ENCODE data around the gene BIRC6.

The BIRC6 gene

DNA sequence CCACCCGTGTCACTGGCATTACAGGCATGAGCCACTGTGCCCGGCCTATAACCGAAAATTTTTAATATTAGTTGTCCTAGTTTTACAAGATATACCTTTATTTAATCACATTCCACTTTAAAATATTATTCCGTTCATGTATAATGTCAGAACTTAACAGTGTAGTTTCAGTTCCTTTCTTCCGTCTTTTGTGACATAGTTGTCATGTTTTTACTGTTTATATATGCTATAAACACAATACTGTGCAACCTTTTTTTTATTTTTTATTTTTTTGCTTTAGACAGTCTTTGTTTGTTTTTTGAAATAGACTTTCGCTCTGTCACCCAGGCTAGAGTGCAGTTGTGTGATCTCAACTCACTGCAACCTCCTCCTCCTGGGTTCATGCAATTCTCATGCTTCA is 141.5 kb downstream of the BIRC6 start:
- WGBS (ENCODE audit: extremely low coverage, insufficient coverage, low lambda C conversion rate) = 100% methylated on average over 1 of the region's 6 CpGs
- Histone ChIP-seq H2AK5ac (ENCODE audit: low read length) (no peak overlapping the region), H3K18ac (ENCODE audit: low read length) (no peak overlapping the region)

DNA sequence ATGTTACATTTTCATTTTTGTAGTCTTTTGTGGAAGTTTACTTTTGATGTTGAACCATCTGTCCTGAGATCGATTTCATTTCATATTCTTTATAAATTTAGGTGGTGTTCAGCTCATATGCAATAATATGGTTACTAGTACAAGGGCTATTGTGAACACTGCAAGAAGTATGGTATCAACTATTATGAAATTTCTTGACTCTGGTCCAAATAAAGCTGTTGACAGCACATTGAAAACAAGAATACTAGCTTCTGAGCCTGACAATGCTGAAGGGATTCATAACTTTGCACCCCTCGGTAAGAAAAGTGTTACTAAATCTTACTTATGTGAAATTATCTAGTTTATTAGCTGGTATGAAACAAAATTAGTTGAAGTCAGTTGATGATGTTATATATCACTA is 146.1 kb downstream of the BIRC6 start:
- DNase-seq = no peak
- H4K8ac ChIP-seq (ENCODE audit: low read depth, low read length) = no peak overlapping the region
- H3K18ac ChIP-seq (ENCODE audit: low read length) = no peak overlapping the region
- H3K4me3 ChIP-seq (ENCODE audit: low read length) = no peak overlapping the region
- no peak overlapping the region for H2BK5ac ChIP-seq (ENCODE audit: low read length)
- no peak overlapping the region for H2BK15ac ChIP-seq (replicated peaks; ENCODE audit: low read depth)
- H3K56ac ChIP-seq (ENCODE audit: low read length) = no peak overlapping the region
- no peak overlapping the region for H3K9ac ChIP-seq (ENCODE audit: low read length)
- WGBS (ENCODE audit: extremely low coverage, insufficient coverage, low lambda C conversion rate) = no CpG with 5 or more reads among the region's 2 CpGs
- H3K4ac ChIP-seq (ENCODE audit: low read depth, low read length) = no peak overlapping the region
- H3K27ac ChIP-seq (ENCODE audit: low read depth, low read length) = no peak overlapping the region
- no peaks in the 10 kb centered on the region for H3K4me1 ChIP-seq (ENCODE audit: control insufficient read depth, low read depth, low read length)
- no peak overlapping the region for H3K4me2 ChIP-seq (ENCODE audit: low read length)
- H2BK120ac ChIP-seq (ENCODE audit: low read depth, low read length) = no peak overlapping the region
- H2AK5ac ChIP-seq (ENCODE audit: low read length) = no peak overlapping the region
- H3K36me3 ChIP-seq (ENCODE audit: control insufficient read depth, insufficient read depth, low read length) = peaks cover 1% of the 10 kb centered on the region
- no peaks in the 10 kb centered on the region for H3K79me1 ChIP-seq (ENCODE audit: low read length)
- H3K23ac ChIP-seq (ENCODE audit: low read length) = no peak overlapping the region
- H3K27me3 ChIP-seq (ENCODE audit: insufficient read depth, low read length, poor library complexity) = no peaks in the 10 kb centered on the region
- no peaks in the 10 kb centered on the region for H3K79me2 ChIP-seq (ENCODE audit: control insufficient read depth, insufficient read depth, low read length)
- H4K5ac ChIP-seq (ENCODE audit: low read length) = no peak overlapping the region

More for the DNA sequence above, 141.5 kb downstream of the BIRC6 start:
- Histone ChIP-seq H3K56ac (ENCODE audit: low read length) (no peak overlapping the region), H3K23ac (ENCODE audit: low read length) (no peak overlapping the region), H3K4ac (ENCODE audit: low read depth, low read length) (no peak overlapping the region), H3K27ac (ENCODE audit: low read depth, low read length) (no peak overlapping the region), H3K4me3 (ENCODE audit: low read length) (no peak overlapping the region), H4K5ac (ENCODE audit: low read length) (no peak overlapping the region), H3K4me1 (ENCODE audit: control insufficient read depth, low read depth, low read length) (no peaks in the 10 kb centered on the region), H2BK120ac (ENCODE audit: low read depth, low read length) (no peak overlapping the region), H3K4me2 (ENCODE audit: low read length) (no peak overlapping the region), H3K79me2 (ENCODE audit: control insufficient read depth, insufficient read depth, low read length) (no peaks in the 10 kb centered on the region), H2BK15ac (replicated peaks; ENCODE audit: low read depth) (no peak overlapping the region), H3K9ac (ENCODE audit: low read length) (no peak overlapping the region), H3K79me1 (ENCODE audit: low read length) (no peaks in the 10 kb centered on the region), H4K8ac (ENCODE audit: low read depth, low read length) (no peak overlapping the region), H3K36me3 (ENCODE audit: control insufficient read depth, insufficient read depth, low read length) (peaks cover 1% of the 10 kb centered on the region), H2BK5ac (ENCODE audit: low read length) (no peak overlapping the region), H3K27me3 (ENCODE audit: insufficient read depth, low read length, poor library complexity) (no peaks in the 10 kb centered on the region)
- DNase-seq = no peak

GRCh38 chr2:32504877-32505478 is 148.2 kb downstream of the BIRC6 start:
- Histone ChIP-seq H4K8ac (ENCODE audit: low read depth, low read length) (no peak overlapping the region), H3K79me2 (ENCODE audit: control insufficient read depth, insufficient read depth, low read length) (no peaks in the 10 kb centered on the region), H2BK15ac (replicated peaks; ENCODE audit: low read depth) (no peak overlapping the region), H3K4me3 (ENCODE audit: low read length) (no peak overlapping the region), H3K27ac (ENCODE audit: low read depth, low read length) (no peak overlapping the region), H2BK120ac (ENCODE audit: low read depth, low read length) (no peak overlapping the region), H3K4me1 (ENCODE audit: control insufficient read depth, low read depth, low read length) (no peaks in the 10 kb centered on the region), H3K18ac (ENCODE audit: low read length) (no peak overlapping the region), H4K5ac (ENCODE audit: low read length) (no peak overlapping the region), H3K9ac (ENCODE audit: low read length) (no peak overlapping the region), H3K4me2 (ENCODE audit: low read length) (no peak overlapping the region), H2BK5ac (ENCODE audit: low read length) (no peak overlapping the region), H3K79me1 (ENCODE audit: low read length) (no peaks in the 10 kb centered on the region), H3K23ac (ENCODE audit: low read length) (no peak overlapping the region), H3K27me3 (ENCODE audit: insufficient read depth, low read length, poor library complexity) (no peaks in the 10 kb centered on the region), H3K56ac (ENCODE audit: low read length) (no peak overlapping the region), H3K36me3 (ENCODE audit: control insufficient read depth, insufficient read depth, low read length) (no peaks in the 10 kb centered on the region), H3K4ac (ENCODE audit: low read depth, low read length) (no peak overlapping the region), H2AK5ac (ENCODE audit: low read length) (no peak overlapping the region)
- peak; percentile 27 for DNase-seq
- 100% methylated on average over 1 of the region's 3 CpGs for WGBS (ENCODE audit: extremely low coverage, insufficient coverage, low lambda C conversion rate)

GRCh38 chr2:32506446-32506845 is 149.6 kb downstream of the BIRC6 start:
- no CpG with 5 or more reads among the region's 1 CpG for WGBS (ENCODE audit: extremely low coverage, insufficient coverage, low lambda C conversion rate)
- Histone ChIP-seq H3K79me2 (ENCODE audit: control insufficient read depth, insufficient read depth, low read length) (no peaks in the 10 kb centered on the region), H2BK5ac (ENCODE audit: low read length) (no peak overlapping the region), H2BK120ac (ENCODE audit: low read depth, low read length) (no peak overlapping the region), H3K4me2 (ENCODE audit: low read length) (no peak overlapping the region), H3K79me1 (ENCODE audit: low read length) (no peaks in the 10 kb centered on the region), H3K23ac (ENCODE audit: low read length) (no peak overlapping the region), H3K4me3 (ENCODE audit: low read length) (no peak overlapping the region), H4K8ac (ENCODE audit: low read depth, low read length) (no peak overlapping the region), H3K27ac (ENCODE audit: low read depth, low read length) (no peak overlapping the region), H3K9ac (ENCODE audit: low read length) (no peak overlapping the region), H3K56ac (ENCODE audit: low read length) (no peak overlapping the region), H3K4me1 (ENCODE audit: control insufficient read depth, low read depth, low read length) (no peaks in the 10 kb centered on the region), H4K5ac (ENCODE audit: low read length) (no peak overlapping the region), H3K18ac (ENCODE audit: low read length) (no peak overlapping the region), H3K4ac (ENCODE audit: low read depth, low read length) (no peak overlapping the region), H3K36me3 (ENCODE audit: control insufficient read depth, insufficient read depth, low read length) (no peaks in the 10 kb centered on the region), H2AK5ac (ENCODE audit: low read length) (no peak overlapping the region), H3K27me3 (ENCODE audit: insufficient read depth, low read length, poor library complexity) (no peaks in the 10 kb centered on the region), H2BK15ac (replicated peaks; ENCODE audit: low read depth) (no peak overlapping the region)
- no peak for DNase-seq

DNA sequence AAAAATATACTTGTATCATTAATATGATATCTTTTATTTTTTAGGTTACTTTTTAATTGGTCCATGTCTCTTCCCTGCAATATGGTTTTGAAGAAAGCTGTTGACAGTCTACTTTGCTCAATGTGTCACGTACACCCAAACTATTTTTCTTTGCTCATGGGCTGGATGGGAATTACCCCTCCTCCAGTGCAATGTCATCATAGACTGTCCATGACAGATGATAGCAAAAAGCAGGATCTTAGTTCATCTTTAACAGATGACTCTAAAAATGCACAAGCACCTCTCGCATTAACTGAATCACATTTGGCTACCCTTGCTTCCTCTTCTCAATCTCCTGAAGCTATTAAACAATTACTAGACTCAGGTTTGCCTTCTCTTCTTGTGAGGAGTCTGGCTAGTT is 158.1 kb downstream of the BIRC6 start:
- WGBS (ENCODE audit: extremely low coverage, insufficient coverage, low lambda C conversion rate) = no CpG with 5 or more reads among the region's 2 CpGs
- no peak overlapping the region for H3K4me3 ChIP-seq (ENCODE audit: low read length)
- no peaks in the 10 kb centered on the region for H3K27me3 ChIP-seq (ENCODE audit: insufficient read depth, low read length, poor library complexity)
- no peaks in the 10 kb centered on the region for H3K79me2 ChIP-seq (ENCODE audit: control insufficient read depth, insufficient read depth, low read length)
- H2BK15ac ChIP-seq (replicated peaks; ENCODE audit: low read depth) = no peak overlapping the region
- no peak overlapping the region for H4K8ac ChIP-seq (ENCODE audit: low read depth, low read length)
- no peak overlapping the region for H3K56ac ChIP-seq (ENCODE audit: low read length)
- DNase-seq = no peak
- no peak overlapping the region for H3K18ac ChIP-seq (ENCODE audit: low read length)
- H3K9ac ChIP-seq (ENCODE audit: low read length) = no peak overlapping the region
- no peaks in the 10 kb centered on the region for H3K4me1 ChIP-seq (ENCODE audit: control insufficient read depth, low read depth, low read length)
- no peak overlapping the region for H3K27ac ChIP-seq (ENCODE audit: low read depth, low read length)
- H3K4me2 ChIP-seq (ENCODE audit: low read length) = no peak overlapping the region
- H3K36me3 ChIP-seq (ENCODE audit: control insufficient read depth, insufficient read depth, low read length) = peaks cover 5% of the 10 kb centered on the region
- H2AK5ac ChIP-seq (ENCODE audit: low read length) = no peak overlapping the region
- no peak overlapping the region for H2BK120ac ChIP-seq (ENCODE audit: low read depth, low read length)
- no peak overlapping the region for H3K23ac ChIP-seq (ENCODE audit: low read length)
- no peak overlapping the region for H2BK5ac ChIP-seq (ENCODE audit: low read length)
- no peaks in the 10 kb centered on the region for H3K79me1 ChIP-seq (ENCODE audit: low read length)
- no peak overlapping the region for H3K4ac ChIP-seq (ENCODE audit: low read depth, low read length)
- no peak overlapping the region for H4K5ac ChIP-seq (ENCODE audit: low read length)

DNA sequence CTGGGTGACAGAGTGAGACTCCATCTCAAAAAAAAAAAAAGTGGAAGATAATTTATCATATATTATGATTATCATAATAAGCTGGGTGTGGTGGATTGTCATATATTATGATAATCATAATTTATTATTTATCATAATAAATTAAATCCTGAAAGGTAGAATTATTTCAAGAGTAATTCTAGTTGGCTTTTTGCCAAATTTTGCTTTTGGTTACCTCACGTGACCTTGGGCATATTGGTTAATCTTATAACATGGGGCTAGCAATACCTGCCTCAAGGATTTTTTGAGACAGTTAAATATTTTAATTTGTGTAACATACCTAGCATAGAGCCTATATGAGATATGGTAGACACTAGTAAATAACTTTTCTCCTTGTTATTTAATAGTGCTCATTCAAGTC is 159.7 kb downstream of the BIRC6 start:
- Histone ChIP-seq H4K5ac (ENCODE audit: low read length) (no peak overlapping the region), H3K36me3 (ENCODE audit: control insufficient read depth, insufficient read depth, low read length) (peaks cover 5% of the 10 kb centered on the region), H2BK15ac (replicated peaks; ENCODE audit: low read depth) (no peak overlapping the region), H3K4me2 (ENCODE audit: low read length) (no peak overlapping the region), H2AK5ac (ENCODE audit: low read length) (no peak overlapping the region), H3K79me2 (ENCODE audit: control insufficient read depth, insufficient read depth, low read length) (no peaks in the 10 kb centered on the region), H3K79me1 (ENCODE audit: low read length) (no peaks in the 10 kb centered on the region), H4K8ac (ENCODE audit: low read depth, low read length) (no peak overlapping the region), H3K18ac (ENCODE audit: low read length) (no peak overlapping the region), H3K27ac (ENCODE audit: low read depth, low read length) (no peak overlapping the region), H2BK120ac (ENCODE audit: low read depth, low read length) (no peak overlapping the region), H3K4me3 (ENCODE audit: low read length) (no peak overlapping the region), H3K4me1 (ENCODE audit: control insufficient read depth, low read depth, low read length) (no peaks in the 10 kb centered on the region), H3K56ac (ENCODE audit: low read length) (no peak overlapping the region), H3K9ac (ENCODE audit: low read length) (no peak overlapping the region), H3K4ac (ENCODE audit: low read depth, low read length) (no peak overlapping the region), H3K27me3 (ENCODE audit: insufficient read depth, low read length, poor library complexity) (no peaks in the 10 kb centered on the region), H3K23ac (ENCODE audit: low read length) (no peak overlapping the region), H2BK5ac (ENCODE audit: low read length) (no peak overlapping the region)
- WGBS (ENCODE audit: extremely low coverage, insufficient coverage, low lambda C conversion rate) = no CpG with 5 or more reads among the region's 1 CpG
- DNase-seq = no peak
